ENCODE data around the gene TMEM134. TPM values are rescaled to one million over a fixed set of nuclear protein-coding genes. Genes with fewer than 3 reads are reported as not detected.
A peak's percentile ranks its signal among the peaks of the same experiment; 100 is the strongest.

The TMEM134 gene
- total and polyA plus RNA-seq, 9 of the 15 experiments (the other 6 are each of a cell fraction or from before 2014, with no cell fraction given), result 0.63 to 48.4 (median 10.7) TPM

- Histone ChIP-seq H3K9me3 (replicated peaks; ENCODE audit: control insufficient read depth, insufficient read depth, low read depth, low read length) (no peaks in the 10 kb centered on the region), H3K27ac (ENCODE audit: extremely low read depth, low read depth, low read length) (no peak overlapping the region), H3K9me1 (ENCODE audit: control insufficient read depth, insufficient read depth, low read length) (peaks cover 6% of the 10 kb centered on the region), H3K9ac (ENCODE audit: insufficient read depth in 1 of 2, low read depth in 2 of 2, low read length in 2 of 2) (peak overlapping the region in 1 of 2 experiments; percentile 26; a peak in 1 of 4 replicates), H2AFZ (ENCODE audit: low read depth, low read length) (no peak overlapping the region), H3K4me2 (ENCODE audit: insufficient read depth, low read length) (no peak overlapping the region), H3K36me3 (ENCODE audit: control insufficient read depth, insufficient read depth, low read length) (peaks cover 75% of the 10 kb centered on the region; the same call in 2 of the 3 replicates), H4K20me1 (replicated peaks; ENCODE audit: control insufficient read depth, insufficient read depth, low read length) (no peaks in the 10 kb centered on the region), H3K27me3 (ENCODE audit: control insufficient read depth in 2 of 2, insufficient read depth in 2 of 2, low read length in 2 of 2) (no peaks in the 10 kb centered on the region), H3K4me3 (no peak overlapping the region), H3K79me2 (ENCODE audit: control insufficient read depth, insufficient read depth, low read length) (peaks cover 13% of the 10 kb centered on the region; the same call in 2 of the 3 replicates), H3K4me1 (replicated peaks in 1 of 2; ENCODE audit: control insufficient read depth in 2 of 2, insufficient read depth in 2 of 2, low read length in 2 of 2) (peaks cover 4 to 64% of the 10 kb centered on the region in 2 experiments; a peak in 2 of 5 replicates)
- TF ChIP-seq POLR2G (IDR thresholded peaks at IDR 0.05; ENCODE audit: low read depth, low read length), result peak; percentile 45
- no peak for TF ChIP-seq NCOA4 (IDR thresholded peaks at IDR 0.05; ENCODE audit: partially characterized antibody)
- no TSS peak for BruUV-seq (replicated peaks)
- intact Hi-C loops (cut with micrococcal nuclease), result no loop called here
- DNase-seq (ENCODE audit: extremely low read depth in 1 of 4, low spot score in 3 of 4) (no peak), ATAC-seq (no peak), FAIRE-seq (no peak)
- ChIA-PET CTCF (ENCODE audit: low intra/inter-chr PET ratio) (no interaction called here), POLR2A (interaction anchor here (1.5 kb wide), 1 partner anchor 10 kb away, joined by 9 read pairs; no protein-coding TSS in a partner anchor)
- in situ Hi-C loops (cut with MboI), result no loop called here
- WGBS (ENCODE audit: insufficient coverage, low coverage, missing lambda C conversion rate), result 91% methylated on average over 21 of the region's 26 CpGs
Observed at GRCh38 chr11:67499808-67500483, 30.9 kb upstream of the TMEM134 start.

DNA sequence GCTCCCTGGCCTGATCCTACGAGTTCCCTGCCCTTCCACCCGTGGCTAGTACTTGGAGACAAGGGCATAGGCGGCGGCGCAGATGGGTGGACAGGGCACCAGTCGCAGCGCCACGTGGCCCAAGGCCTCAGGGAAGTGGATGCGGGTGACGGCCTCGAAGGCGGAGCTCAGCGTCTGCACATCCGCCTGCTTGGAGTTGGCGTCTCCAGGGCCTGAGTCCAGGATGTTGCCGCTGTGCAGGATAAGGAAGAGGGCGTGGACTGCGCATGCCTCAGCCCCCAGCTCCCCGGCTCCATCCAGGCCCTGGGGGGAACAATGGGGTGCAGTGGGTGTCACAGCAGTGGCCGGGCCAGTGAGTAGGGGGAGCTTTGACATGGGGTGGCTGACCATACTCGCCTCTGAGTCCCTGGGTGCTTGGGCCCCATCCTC is 29.5 kb upstream of the TMEM134 start:
- in situ Hi-C loops (cut with MboI), result no loop called here
- H3K4me2 ChIP-seq (ENCODE audit: insufficient read depth, low read length), result no peak overlapping the region
- 70% methylated on average over 17 of the region's 21 CpGs for WGBS (ENCODE audit: insufficient coverage, low coverage, missing lambda C conversion rate)
- no peaks in the 10 kb centered on the region for H3K27me3 ChIP-seq (ENCODE audit: control insufficient read depth in 2 of 2, insufficient read depth in 2 of 2, low read length in 2 of 2)
- ChIA-PET CTCF (ENCODE audit: low intra/inter-chr PET ratio) (no interaction called here), POLR2A (interaction anchor here (1.0 to 1.5 kb wide), 4 partner anchors 9 to 153 kb away, joined by 3 to 9 read pairs (median 4); partner anchors contain the start of gene PTPRCAP)
- intact Hi-C loops (cut with micrococcal nuclease), result no loop called here
- peaks cover 0 to 57% of the 10 kb centered on the region in 2 experiments; a peak in 2 of 5 replicates for H3K4me1 ChIP-seq (replicated peaks in 1 of 2; ENCODE audit: control insufficient read depth in 2 of 2, insufficient read depth in 2 of 2, low read length in 2 of 2)
- peaks cover 6% of the 10 kb centered on the region for H3K9me1 ChIP-seq (ENCODE audit: control insufficient read depth, insufficient read depth, low read length)
- ATAC-seq (no peak), FAIRE-seq (no peak), DNase-seq (ENCODE audit: extremely low read depth in 1 of 4, low spot score in 3 of 4) (no peak)
- no peak overlapping the region for H3K27ac ChIP-seq (ENCODE audit: extremely low read depth, low read depth, low read length)
- peaks cover 1% of the 10 kb centered on the region; the same call in 1 of the 3 replicates for H3K79me2 ChIP-seq (ENCODE audit: control insufficient read depth, insufficient read depth, low read length)
- no peak overlapping the region for H3K4me3 ChIP-seq
- H3K9me3 ChIP-seq (replicated peaks; ENCODE audit: control insufficient read depth, insufficient read depth, low read depth, low read length), result no peaks in the 10 kb centered on the region
- no peak overlapping the region for H2AFZ ChIP-seq (ENCODE audit: low read depth, low read length)
- BruUV-seq (replicated peaks), result no TSS peak
- peaks cover 86% of the 10 kb centered on the region; the same call in 2 of the 3 replicates for H3K36me3 ChIP-seq (ENCODE audit: control insufficient read depth, insufficient read depth, low read length)
- TF ChIP-seq POLR2G (IDR thresholded peaks at IDR 0.05; ENCODE audit: low read depth, low read length) (0 out of 2 replicates have a peak, but pooled peaks have one; percentile 19), MCM5 (IDR thresholded peaks at IDR 0.05; ENCODE audit: low read depth) (no peak)
- H3K9ac ChIP-seq (ENCODE audit: insufficient read depth in 1 of 2, low read depth in 2 of 2, low read length in 2 of 2), result peak overlapping the region in 1 of 2 experiments; percentile 65; a peak in 1 of 4 replicates
- no peaks in the 10 kb centered on the region for H4K20me1 ChIP-seq (replicated peaks; ENCODE audit: control insufficient read depth, insufficient read depth, low read length)

Data from K562 (cell line).